HG02798 (cell line): ENCODE data around the gene ITIH4.

ENCODE experiments used
- ATAC-seq: cut with Tn5 transposase; IDR thresholded peaks from one replicate; pipeline ENCODE4 v1.9.1; 2021; ENCODE audit warnings: mild to moderate bottlenecking; ENCODE audit not compliant: unreplicated experiment, poor library complexity

Gene ITIH4

DNA sequence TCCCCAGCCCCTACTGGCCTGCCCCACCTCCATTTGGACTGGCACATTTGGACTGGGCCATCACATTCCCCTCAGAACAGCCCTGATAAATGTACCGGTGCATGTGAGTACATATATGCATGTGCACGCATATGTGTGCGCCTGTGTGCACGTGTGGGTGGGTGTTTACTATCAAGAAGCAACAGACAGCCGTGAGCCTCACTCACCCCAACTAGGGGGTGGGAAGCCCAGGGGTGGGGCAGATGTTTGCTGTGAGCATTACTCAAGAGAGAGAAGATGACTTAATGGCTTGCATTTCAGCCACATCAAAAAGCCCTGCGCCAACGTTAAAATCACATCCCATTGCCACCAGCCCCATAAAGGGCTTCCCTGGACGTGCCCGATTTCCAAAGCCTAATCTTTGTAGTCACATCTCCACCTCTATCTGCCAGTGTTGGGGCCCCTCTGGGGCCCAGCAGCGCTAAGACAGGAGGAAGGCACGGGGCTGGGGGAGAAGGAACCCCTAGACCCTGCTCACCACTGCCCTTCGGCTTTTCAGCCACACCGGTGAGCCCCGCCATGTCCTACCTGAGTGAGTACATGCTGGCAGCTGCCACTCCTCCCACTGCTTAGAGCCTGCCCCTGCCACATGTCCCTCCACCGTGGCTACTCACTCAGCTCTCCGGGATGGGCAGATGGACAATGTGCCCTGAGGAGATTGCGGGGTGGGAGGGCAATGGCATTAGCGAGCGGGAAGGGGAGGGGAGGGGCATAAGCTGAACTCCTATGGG is 25.0 kb downstream of the ITIH4 start:
- no peak for ATAC-seq

DNA sequence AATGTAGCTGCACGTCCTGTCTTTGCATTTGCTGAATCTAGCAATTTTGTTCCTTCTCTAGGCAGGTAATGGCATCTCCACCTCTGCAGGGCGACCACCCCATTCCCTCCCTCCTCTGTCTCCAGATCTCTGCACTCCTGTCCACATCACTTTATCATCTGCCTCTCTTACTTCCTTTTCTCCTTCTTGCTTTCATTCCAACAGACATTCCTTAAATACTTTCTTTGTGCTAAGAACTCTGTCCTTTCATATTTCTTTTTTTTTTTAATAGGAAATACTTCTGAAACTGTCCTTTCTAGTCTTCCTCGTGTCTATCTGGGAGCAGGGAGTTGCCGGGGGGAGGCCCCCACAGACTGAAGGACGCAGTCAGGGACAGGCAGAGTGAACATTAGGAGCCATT is 28.6 kb downstream of the ITIH4 start:
- ATAC-seq: no peak

DNA sequence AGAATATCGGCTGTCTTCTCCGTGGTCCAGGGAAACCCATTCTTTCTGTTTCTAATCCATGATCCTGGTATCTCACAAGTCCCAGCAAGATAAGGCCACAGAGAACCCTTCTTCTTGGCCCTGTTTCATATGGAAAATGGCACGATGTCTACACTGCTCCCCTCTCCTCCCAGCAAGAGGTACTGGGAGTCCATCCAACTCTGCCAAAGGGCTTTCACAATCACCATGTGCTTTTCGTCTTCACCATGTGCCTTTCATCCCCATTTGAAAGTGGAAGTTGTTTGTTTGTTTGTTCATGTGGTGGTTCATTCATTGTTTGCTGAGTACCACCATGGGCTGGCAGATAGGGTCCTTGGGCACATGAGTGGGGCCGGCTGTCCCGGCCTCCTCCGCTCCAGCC is 30.4 kb downstream of the ITIH4 start:
- no peak for ATAC-seq

DNA sequence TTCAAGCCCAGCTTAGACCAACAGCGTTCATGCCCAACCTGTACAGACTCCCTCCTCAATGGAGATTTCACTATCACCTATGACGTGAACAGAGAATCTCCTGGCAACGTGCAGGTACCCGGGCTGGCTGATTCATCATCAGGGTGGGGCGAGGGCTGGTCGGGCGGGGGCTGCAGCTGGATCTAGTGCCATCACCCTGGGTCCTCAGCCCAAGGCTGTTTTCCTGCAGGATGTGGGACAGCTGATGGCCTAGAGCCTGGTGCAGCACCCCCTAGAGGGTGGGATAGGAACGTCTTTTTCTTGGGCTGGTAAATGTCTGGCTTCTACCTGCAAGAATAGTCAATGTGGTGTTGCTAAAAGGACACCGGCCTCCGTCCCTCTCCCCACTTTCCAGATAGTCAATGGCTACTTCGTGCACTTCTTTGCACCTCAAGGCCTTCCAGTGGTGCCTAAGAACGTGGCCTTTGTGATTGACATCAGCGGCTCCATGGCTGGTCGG is 31.4 kb downstream of the ITIH4 start:
- no peak for ATAC-seq

DNA sequence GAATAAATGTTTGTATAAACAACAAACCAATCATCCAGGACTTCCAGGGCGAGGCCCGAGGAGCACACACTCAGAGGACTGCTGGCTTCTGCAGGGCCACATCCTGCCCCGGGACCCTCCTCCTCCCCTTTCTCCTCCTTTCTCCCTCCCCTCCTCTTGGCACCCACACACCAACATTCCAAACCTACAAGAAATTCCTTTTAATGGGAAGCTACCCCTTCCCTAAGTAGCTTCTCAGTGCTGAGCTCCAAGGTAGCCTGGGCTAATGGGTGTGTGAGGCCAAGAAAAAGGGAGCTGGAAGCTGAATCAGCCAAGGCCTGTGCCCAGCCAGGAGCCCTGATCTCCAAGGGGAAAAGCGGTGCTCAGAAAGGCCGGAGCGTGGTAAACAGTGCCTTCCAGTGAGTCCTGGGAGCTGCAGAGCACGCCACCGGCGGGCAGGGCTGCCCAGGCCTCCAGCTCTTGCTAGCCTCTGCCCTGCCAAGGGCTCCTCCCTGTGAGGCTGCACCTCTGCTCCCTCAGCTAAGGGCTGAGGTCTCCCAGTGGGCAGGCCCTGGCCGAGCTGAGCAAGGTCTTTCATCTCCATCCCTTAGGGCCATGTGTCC is 32.0 kb downstream of the ITIH4 start:
- no peak for ATAC-seq

DNA sequence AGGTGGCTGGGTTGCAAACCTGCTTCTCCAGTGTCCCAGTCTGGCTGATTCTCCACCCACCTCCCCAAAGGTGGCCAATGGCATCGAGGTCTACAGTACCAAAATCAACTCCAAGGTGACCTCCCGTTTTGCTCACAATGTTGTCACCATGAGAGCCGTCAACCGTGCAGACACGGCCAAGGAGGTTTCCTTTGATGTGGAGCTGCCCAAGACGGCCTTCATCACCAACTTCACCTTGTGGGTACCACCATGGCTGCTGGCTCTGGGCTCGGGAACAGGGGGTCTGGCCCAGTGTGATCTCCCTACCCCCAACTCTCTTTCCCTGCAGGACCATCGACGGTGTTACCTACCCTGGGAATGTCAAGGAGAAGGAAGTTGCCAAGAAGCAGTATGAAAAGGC is 34.1 kb downstream of the ITIH4 start:
- ATAC-seq: no peak

DNA sequence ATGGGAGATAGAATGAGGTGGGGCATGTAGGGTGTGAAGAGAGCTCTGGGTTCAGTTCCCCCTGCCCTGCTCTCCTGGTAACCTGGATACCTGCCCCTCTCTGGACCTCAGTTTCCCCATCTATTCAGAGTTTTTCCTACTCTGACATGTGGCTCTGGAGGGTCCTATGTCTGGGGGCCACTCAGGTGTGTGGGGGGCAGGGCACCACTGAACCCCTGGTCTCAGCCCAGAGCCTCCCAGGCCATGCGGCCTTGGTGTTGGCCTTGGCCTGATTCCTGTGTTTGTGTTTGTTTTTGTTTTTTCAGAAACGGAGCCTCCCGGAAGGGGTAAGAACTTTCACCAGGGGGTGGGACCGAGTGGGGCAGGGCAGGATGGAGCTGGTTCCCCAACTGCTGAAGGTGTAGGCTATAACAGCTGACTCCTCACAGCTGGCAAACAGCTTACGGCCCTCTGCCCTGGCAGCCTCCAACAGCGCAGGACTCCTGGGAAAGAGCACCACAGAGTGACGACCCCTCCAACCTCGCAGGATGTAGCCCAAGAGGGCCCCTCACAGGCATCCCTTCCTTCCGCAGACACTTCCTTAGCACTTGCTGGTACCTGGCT is 35.1 kb downstream of the ITIH4 start:
- ATAC-seq: no peak

DNA sequence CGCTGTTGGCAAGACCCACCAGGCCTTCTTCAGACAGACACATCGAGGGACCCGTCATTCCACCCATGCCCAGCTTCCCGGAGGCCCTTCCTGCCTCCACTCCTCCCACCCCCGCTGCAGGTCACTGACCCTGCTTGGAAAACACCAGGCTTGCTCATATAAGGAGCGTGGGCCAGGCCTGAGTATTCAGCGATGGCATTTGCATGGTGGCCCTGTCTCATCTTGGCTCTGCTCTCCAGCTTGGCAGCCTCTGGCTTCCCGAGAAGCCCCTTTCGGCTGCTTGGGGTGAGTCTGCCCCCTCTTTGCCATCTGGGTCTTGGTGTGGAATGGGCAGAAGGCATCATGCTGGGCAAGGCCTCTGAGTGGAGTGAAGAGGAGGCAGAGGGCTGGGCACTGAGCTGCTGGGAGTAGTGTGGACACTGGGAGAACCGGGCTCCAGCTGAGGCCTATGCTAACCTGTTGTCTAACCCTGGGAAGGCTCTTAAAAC is 35.8 kb downstream of the ITIH4 start, which contains the start of gene ITIH3:
ITIH3 (plus strand) TSS at position 185 of the 488 bp plus-strand sequence; CDS start at position 193, 8 bp downstream.
- no peak for ATAC-seq

DNA sequence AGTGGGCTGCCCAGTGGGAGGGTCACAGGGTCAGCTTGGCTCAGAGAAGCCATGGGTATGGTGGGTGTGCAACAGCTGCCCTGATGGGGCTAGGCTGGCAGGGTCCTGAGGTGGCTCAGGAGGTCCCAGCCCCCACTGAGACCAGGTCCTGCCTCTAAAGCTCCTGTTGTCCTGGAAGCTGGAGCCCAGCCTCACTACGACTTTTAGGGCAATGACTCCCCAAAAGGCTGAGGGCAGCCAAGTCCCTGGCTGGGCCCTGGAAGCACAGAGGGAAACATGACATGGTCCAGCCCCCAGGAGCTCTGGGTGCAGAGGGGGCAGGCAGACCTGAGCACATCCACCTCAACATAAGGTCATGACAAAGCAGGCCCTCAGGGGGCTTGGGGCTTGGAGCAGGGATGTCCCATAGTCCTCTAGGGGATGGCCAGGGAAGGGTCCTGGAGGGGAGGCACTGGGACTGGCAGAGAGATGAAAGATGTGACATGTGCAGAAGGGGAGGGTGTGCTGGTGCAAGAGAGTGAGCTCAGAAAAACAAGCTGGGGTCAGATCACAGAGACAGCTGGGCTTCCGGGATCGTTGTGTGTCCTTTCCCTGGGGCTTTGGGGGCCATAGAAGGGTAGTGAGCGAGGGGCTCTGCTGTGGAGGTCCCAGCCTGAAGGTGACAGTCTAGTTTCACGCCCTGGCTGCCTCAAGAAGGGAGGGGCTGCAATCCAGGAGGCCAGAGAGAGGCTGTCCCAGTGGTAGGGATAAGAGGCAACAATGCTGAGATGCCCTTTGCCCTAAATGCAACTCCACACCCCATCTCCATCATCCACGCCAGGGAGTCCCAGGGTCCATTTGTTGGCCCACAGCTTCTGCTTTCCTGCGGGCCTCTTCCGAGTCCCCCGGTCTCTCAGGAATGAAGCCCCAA is 36.5 kb downstream of the ITIH4 start:
- ATAC-seq: no peak

DNA sequence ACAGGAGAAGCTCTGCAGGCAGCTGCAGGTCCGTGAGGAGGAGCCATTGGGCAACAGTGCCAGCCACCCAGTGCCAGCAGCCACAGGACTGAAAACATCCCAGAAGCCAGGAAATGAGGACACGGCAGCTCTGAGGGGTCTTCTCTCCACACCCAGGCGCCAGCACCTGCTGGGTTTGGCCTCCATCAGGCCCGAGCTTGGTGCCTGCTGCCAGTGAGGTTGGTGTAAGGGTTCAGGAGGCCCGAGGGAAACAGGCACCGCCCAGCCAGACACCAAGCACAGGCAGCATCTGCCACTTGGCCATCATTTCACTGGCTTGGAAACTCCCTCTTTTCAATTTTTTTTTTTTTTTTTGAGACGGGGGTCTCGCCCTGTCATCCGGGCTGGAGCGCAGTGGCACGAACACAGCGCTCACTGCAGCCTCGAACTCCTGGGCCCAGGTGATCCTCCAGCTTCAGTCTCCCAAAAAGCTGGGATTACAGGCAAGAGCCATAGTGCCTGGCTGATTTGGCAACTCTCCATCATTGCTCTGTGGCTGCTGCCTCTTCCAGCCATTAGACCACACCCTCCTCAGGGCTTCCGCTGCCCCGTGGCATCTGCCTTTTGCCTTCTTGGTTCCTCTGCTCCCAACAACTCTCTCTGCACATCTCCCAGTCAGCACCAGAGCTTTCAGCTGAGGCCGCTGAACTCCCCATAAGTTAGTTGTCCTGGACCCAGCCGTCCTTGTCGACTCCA is 37.3 kb downstream of the ITIH4 start:
- ATAC-seq: no peak

DNA sequence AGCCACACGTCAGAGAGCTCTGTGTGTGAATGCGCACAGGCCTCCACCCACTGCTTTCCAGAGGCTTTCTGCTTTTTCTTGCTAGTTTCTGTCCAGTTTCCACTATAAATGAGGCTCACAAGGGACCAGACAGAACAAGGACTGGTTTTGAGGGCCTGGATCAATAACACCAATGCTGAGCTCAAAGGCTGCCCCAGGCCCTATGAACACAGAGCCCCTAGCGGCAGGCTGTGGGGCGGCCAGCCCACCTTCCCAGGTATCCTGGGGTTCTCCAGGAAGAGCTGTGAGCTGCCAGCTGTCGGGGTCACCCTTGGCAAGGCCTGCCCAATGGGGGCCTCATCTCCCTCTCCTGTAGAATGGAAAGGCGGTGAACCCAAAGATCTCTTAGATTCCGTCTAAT is 38.1 kb downstream of the ITIH4 start:
- no peak for ATAC-seq

DNA sequence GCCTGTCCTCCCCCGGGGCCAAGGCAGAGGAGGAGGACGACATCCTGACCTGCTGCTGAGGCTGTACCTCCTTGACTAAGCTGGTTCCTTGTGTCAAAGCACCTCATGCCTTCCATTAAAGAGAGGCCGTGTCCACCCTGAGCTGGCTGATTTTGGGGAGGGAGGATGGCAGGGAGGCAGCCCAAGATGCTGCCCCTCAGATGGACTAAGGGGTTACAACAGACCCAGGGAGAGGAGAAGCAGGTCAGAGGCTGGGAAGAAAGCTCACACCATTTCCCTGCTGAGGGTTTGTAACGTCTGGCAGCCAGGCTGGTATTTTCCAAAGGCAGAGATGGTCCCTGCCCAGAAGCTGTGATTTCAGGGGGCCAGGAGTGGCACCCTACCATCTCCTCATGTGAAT is 38.5 kb downstream of the ITIH4 start:
- ATAC-seq: no peak

DNA sequence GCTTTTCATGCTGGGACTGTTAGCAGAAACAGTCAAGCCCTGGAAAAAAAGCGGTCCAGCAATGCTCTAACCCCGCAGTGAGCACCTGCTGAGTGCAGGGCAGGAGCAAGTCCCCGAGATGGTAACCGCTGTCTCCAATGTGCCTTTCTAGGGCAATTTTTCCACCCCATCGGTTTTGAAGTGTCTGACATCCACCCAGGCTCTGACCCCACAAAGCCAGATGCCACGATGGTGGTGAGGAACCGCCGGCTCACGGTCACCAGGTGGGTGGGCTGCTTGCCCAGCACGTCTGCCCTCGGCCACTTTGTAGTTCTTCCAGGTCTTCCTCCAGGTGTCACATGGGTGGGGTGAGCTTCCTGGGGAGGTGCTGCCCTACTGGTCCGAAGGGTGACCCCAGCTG is 39.1 kb downstream of the ITIH4 start:
- ATAC-seq: no peak

DNA sequence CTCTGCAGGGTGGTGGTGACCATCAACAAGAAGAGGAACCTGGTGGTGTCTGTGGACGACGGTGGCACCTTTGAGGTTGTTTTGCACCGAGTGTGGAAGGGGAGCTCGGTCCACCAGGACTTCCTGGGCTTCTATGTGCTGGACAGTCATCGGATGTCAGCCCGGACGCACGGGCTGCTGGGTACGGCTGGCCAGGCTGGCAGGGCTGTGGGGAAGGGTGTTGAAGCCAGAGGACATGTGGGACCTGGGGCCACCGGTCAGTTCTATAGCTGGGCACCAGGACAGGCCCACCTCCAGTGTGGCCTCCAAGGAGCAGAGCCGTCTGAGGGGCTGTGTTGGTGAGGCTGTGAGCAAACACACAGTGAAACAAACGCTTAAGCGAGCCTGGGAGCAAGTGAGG is 39.7 kb downstream of the ITIH4 start:
- ATAC-seq: no peak

DNA sequence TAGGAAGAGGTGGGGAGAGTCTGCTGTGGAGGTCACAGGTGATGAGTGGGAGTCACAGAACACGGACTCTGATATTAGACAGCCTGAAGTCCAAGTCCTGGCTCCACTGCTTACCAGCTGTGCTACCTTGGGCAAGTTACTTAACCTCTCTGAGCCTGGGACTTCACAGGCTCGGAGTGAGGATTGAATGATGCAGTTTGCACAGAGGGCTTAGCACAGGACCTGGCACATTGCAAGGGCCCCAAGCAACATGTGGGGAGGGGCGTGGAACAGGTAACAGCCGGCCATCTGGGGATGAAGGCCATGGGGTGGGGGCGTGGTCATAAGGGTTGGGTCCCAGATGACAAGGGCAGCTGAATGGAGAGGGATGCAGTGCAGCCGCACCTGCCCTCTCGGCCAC is 40.1 kb downstream of the ITIH4 start:
- ATAC-seq: no peak

DNA sequence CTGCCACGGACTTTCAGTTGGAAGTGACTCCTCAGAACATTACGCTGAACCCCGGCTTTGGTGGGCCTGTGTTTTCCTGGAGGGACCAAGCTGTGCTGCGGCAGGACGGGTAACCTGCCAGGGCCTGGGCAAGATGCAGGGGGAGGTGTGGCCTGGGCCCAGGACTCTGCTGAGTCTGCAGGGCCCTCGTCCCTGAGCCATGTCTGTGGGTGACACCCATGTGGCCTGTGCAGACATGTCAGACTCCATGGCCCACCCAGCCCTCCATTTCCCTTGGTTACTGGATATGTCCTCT is 40.8 kb downstream of the ITIH4 start:
- ATAC-seq: no peak

DNA sequence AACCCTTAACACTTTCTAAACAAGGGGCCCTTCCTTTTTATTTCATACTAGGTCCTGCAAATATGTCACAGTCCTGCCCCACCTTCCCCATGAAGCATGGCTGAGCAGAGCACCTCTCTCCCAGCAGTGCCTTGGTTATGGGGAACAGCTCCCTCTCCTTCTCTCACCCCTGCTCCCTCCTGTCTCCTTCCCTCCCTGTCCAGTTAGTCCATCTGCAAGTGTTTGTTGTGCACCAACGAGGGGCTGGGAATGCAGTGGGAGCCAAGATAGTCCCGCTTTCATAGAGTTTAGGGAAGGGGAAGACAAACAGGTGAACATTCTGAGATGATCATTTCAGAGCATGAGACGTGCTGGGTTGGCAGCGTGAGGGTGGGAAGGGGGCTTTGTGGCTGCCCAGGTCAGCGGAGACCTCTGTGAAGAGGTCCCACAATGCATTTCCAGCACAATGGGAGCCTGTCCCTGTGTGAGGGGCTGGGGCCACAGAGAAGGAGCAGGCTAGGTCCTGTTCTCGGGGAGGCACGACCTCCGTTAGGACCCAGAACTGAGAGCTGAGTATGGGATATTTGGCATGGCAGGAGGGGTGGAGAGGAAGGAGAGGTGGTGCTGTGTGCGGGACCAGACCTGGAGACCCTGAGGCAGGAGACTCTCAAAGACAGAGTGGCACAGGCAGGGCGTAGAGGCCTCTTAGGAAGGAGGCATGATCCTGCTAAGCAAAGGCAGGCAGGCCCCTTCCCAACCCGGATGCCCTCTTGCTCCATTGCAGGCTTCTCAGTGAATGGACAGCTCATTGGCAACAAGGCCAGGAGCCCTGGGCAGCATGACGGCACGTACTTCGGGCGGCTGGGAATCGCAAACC is 41.4 kb downstream of the ITIH4 start:
- no peak for ATAC-seq

DNA sequence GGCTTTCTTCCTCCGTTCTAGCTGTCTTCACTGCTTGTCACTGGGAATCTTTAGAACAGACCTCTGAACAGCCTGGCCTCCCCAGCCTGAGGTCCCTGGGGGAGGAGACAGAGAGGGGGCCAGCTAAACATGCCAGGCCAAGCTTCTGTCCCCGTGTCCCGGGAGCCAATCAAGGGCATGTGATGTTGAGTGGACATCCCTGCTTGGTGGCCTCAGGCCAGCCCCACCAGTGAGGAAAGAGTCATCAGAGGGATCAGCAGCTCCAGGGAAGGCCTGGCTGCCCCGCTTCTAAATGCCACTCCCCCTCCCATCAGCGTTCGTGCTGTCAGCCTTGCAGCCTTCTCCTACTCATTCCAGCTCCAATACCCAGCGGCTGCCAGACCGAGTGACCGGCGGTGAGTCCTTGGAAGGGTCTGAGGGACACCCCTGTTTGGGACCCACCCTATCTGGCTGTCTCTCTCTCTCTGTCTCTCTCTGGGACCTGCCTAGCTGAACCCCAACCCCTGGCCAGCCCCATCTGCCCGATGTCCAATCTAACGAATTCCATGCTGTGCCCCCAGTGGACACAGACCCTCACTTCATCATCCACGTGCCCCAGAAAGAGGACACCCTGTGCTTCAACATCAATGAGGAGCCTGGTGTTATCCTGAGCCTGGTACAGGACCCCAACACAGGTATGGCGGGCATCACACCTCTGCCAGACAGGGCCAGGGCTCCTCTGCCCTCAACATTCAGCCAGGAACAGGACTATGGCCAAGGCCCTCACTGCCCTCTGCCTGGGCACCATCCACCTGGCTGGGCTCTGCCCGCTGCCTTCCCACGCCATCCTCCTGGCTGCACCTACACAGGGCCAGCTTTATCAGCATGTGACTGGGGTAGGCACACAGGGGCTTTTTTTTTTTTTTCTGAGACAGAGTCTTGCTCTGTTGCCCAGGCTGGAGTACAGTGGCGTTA is 42.5 kb downstream of the ITIH4 start:
- ATAC-seq: no peak
